BJ (cell line): ENCODE data around the gene AQP6. TPM values are rescaled to one million over a fixed set of nuclear protein-coding genes. Genes with fewer than 3 reads are reported as not detected.

ENCODE experiments used
- CTCF ChIA-PET: fragments of 350-600 bp; formaldehyde crosslinking; extraction: SDS; loops from one replicate; lab custom pipeline; 2021; ENCODE audit warnings: antibody characterized with exemption, inconsistent platforms; lab: Yijun Ruan, JAX
- POLR2A ChIA-PET: fragments of 300-600 bp; sonication (Branson Sonifier 250); formaldehyde crosslinking; extraction: SDS; loops from one replicate; lab custom pipeline; 2021; ENCODE audit warnings: antibody characterized with exemption; lab: Charles Lee
- DNase-seq: peaks from one replicate; pipeline ENCODE4 v3.0.0-alpha.2; 2011; ENCODE audit warnings: low read depth
- H3K27me3 ChIP-seq: 2 replicates; pipeline ENCODE4 v1.6.0; 2011; ENCODE audit warnings: low read length; ENCODE audit not compliant: control insufficient read depth, insufficient read depth
- H3K36me3 ChIP-seq: 2 replicates; pipeline ENCODE4 v1.5.1; 2011; ENCODE audit warnings: low read length; ENCODE audit not compliant: control insufficient read depth, insufficient read depth
- H3K4me3 ChIP-seq: 2 replicates; pipeline ENCODE4 v1.5.1; 2011; ENCODE audit warnings: low read depth, mild to moderate bottlenecking, control low read depth, low read length
- CTCF ChIP-seq: IDR thresholded peaks from 2 replicates; pipeline ENCODE4 v1.5.1; 2011; ENCODE audit warnings: low read depth, mild to moderate bottlenecking, control low read depth, inconsistent platforms, low read length, moderate library complexity; ENCODE audit not compliant: insufficient read depth
- polyA plus RNA-seq: library from polyadenylated mRNA; depleted of rRNA; stranded (reverse); fragments of >200 nt; gene quantifications from 2 replicates; pipeline ENCODE4 v1.2.3, GENCODE V29; 2011

The AQP6 gene
- polyA plus RNA-seq, 1 experiment, result not detected

- Histone ChIP-seq H3K4me3 (no peak overlapping the region), H3K36me3 (no peaks in the 10 kb centered on the region), H3K27me3 (0 out of 2 replicates have a peak, but pooled peaks cover 1% of the 10 kb centered on the region)
- POLR2A ChIA-PET, result no interaction called here
- no peak for DNase-seq
- TF ChIP-seq CTCF, result no peak
- CTCF ChIA-PET, result interaction anchor here (0.9 to 7.6 kb wide), 5 partner anchors 9 to 118 kb away, joined by 4 to 51 read pairs (median 5); no protein-coding TSS in a partner anchor
Measured at GRCh38 chr12:49937639-49938300, 35.0 kb upstream of the AQP6 start.

- no peak for TF ChIP-seq CTCF
- no peak for DNase-seq
- 0 out of 2 replicates have a peak, but pooled peaks cover 1% of the 10 kb centered on the region for H3K27me3 ChIP-seq
- H3K4me3 ChIP-seq, result no peak overlapping the region
- ChIA-PET POLR2A (no interaction called here), CTCF (interaction anchor here (0.8 to 1.7 kb wide), 4 partner anchors 9 to 198 kb away, joined by 3 to 5 read pairs (median 3); partner anchors contain the start of genes AQP2 and TMBIM6)
- no peaks in the 10 kb centered on the region for H3K36me3 ChIP-seq
Measured at GRCh38 chr12:49939307-49939706, 33.4 kb upstream of the AQP6 start.

- TF ChIP-seq CTCF, result no peak
- ChIA-PET POLR2A (no interaction called here), CTCF (interaction anchor here (0.8 to 1.7 kb wide), 5 partner anchors 9 to 198 kb away, joined by 3 to 5 read pairs (median 3); partner anchors contain the start of genes AQP2 and TMBIM6)
- no peaks in the 10 kb centered on the region for H3K36me3 ChIP-seq
- 0 out of 2 replicates have a peak, but pooled peaks cover 1% of the 10 kb centered on the region for H3K27me3 ChIP-seq
- no peak overlapping the region for H3K4me3 ChIP-seq
- no peak for DNase-seq
Measured at GRCh38 chr12:49939707-49940106, 33.0 kb upstream of the AQP6 start.

- Histone ChIP-seq H3K4me3 (no peak overlapping the region), H3K36me3 (no peaks in the 10 kb centered on the region), H3K27me3 (0 out of 2 replicates have a peak, but pooled peaks cover 1% of the 10 kb centered on the region)
- ChIA-PET POLR2A (no interaction called here), CTCF (interaction anchor here (0.7 to 2.7 kb wide), 7 partner anchors 17 to 152 kb away, joined by 3 to 14 read pairs (median 3); no protein-coding TSS in a partner anchor)
- no peak for DNase-seq
- TF ChIP-seq CTCF, result no peak
Measured at GRCh38 chr12:49941556-49942511, 30.9 kb upstream of the AQP6 start.
